Activated T-cell treated with anti-CD3 and anti-CD28 coated beads, Interleukin-2, amount 50 U/mL, for 4 hours (primary cell): Measurements from ENCODE around the gene E2F2. TPM values are rescaled to one million over a fixed set of nuclear protein-coding genes. Genes with fewer than 3 reads are reported as not detected.
A peak's percentile ranks its signal among the peaks of the same experiment; 100 is the strongest.

Source experiments
- ATAC-seq, 2 donors: fragments of 200-7000 bp; cut with Tn5 transposase; one replicate each; pipeline ENCODE4 v1.10.0; 2021
- DNase-seq: peaks from one replicate; pipeline ENCODE4 v3.0.0-alpha.2; 2020
- H3K27me3 Mint-ChIP-seq: one replicate; pipeline ENCODE4 v1.8.0; 2021; ENCODE audit warnings: low read depth, mixed read lengths
- H3K36me3 Mint-ChIP-seq: one replicate; pipeline ENCODE4 v1.8.0; 2022; ENCODE audit warnings: mixed read lengths; ENCODE audit not compliant: insufficient read depth
- H3K4me1 Mint-ChIP-seq: one replicate; pipeline ENCODE4 v1.8.0; 2021; ENCODE audit warnings: low read depth, mixed read lengths
- H3K4me3 Mint-ChIP-seq: one replicate; pipeline ENCODE4 v1.8.0; 2021; ENCODE audit warnings: mild to moderate bottlenecking, moderate library complexity, mixed read lengths
- H3K9me3 Mint-ChIP-seq: one replicate; pipeline ENCODE4 v1.8.0; 2021; ENCODE audit warnings: mixed read lengths
- total RNA-seq, 3 donors: library from RNA; stranded (reverse); gene quantifications; one replicate each; pipeline ENCODE4 v1.2.1, GENCODE V29; 2021

E2F2 gene
- total RNA-seq, 3 donors from 2014 or later, result 5.5 to 9.3 (median 7.2) TPM

- H3K36me3 Mint-ChIP-seq, result no peaks in the 10 kb centered on the region
- peaks cover 72% of the 10 kb centered on the region for H3K4me1 Mint-ChIP-seq
- H3K4me3 Mint-ChIP-seq, result peak overlapping the region; percentile 89
- H3K27me3 Mint-ChIP-seq, result no peaks in the 10 kb centered on the region
- no peak for DNase-seq
- ATAC-seq, result no peak
- H3K9me3 Mint-ChIP-seq, result no peaks in the 10 kb centered on the region
Observed at GRCh38 chr1:23557471-23558124, 26.6 kb upstream of the E2F2 start.

DNA sequence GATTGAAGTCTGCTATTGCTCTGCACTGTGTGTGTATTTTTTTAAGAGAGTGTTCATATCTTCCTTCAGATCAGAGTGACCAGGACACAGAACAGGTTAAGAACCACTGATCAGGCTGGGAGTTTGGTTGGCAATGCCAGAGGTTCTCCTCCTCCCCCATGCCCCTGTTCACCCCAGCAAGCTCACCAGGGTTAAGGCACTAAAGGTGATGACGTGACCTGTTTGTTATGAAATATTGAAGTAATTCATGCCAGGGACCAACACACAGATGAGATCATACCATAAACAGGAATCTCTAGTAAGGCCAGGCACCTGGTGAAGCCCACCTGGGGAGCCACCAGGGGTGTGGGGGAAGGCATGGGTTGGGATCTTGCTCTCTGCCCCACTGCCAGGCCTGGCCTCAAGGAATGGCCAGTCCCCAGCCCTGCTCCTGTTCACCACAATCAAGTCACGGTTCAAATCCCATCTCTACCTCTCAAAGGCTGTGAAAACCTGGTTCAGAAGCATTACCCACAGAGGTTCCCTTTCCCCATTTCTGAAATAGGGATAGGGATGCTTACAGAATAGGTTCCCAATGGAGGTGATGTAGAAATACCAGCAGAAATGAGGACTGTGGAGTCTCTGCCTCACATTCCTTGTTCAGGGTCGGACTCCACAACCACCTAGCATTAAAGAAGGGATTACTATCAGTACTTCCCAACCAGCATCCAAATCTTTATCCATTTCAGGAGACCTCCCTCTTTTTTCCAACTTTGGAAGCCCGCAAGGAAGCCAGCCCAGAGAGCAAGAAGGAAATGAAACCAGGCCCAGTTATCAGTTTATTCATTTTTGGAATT, 25.8 kb upstream of the E2F2 start:
- peak overlapping the region; percentile 89 for H3K4me3 Mint-ChIP-seq
- ATAC-seq, result no peak
- no peaks in the 10 kb centered on the region for H3K9me3 Mint-ChIP-seq

GRCh38 chr1:23555986-23556634, 25.1 kb upstream of the E2F2 start:
- ATAC-seq, result no peak
- DNase-seq, result no peak
- peaks cover 62% of the 10 kb centered on the region for H3K4me1 Mint-ChIP-seq
- no peaks in the 10 kb centered on the region for H3K9me3 Mint-ChIP-seq
- H3K27me3 Mint-ChIP-seq, result no peaks in the 10 kb centered on the region
- H3K36me3 Mint-ChIP-seq, result no peaks in the 10 kb centered on the region
- peak overlapping the region; percentile 89 for H3K4me3 Mint-ChIP-seq

More for the DNA sequence above, 25.8 kb upstream of the E2F2 start:
- Mint-ChIP-seq H3K36me3 (no peaks in the 10 kb centered on the region), H3K4me1 (peaks cover 66% of the 10 kb centered on the region), H3K27me3 (no peaks in the 10 kb centered on the region)
- no peak for DNase-seq

DNA sequence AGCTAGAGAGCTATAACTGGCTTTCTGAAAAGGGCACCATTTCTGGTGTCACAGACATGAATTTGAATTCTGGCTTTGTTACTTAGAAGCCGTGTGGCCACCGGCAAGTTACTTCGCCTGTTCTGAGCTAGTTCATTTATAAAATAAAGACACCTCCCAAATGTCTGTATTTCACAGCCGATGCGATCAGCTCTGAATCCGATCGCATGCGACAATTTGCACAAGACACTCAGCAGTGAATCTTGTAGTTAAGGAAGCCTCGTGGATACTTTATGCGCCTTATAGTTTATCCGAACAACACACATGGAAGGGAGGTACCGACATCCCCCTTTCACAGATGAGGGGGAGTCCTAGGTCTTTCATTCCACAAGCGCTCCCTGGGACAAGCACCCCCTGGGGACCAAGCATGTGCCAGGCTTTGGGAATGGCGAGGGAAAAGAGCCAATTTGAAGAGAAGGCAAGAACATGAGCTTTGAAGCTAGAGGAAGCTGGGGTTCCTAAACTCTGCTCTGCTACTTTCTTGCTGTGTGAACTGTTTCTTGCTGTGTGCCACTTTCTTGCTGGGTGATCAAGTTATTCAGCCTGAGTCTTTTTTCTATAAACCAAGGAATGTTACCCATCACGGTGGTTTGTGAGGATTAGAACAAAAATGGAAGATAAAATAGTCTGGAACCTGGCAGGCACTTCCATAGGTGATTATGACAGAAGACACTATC, 24.4 kb upstream of the E2F2 start:
- DNase-seq, result no peak
- Mint-ChIP-seq H3K4me1 (peaks cover 60% of the 10 kb centered on the region), H3K27me3 (no peaks in the 10 kb centered on the region), H3K36me3 (no peaks in the 10 kb centered on the region), H3K4me3 (peak overlapping the region; percentile 79), H3K9me3 (no peaks in the 10 kb centered on the region)
- no peak for ATAC-seq

GRCh38 chr1:23554481-23555269, 23.6 kb upstream of the E2F2 start:
- H3K36me3 Mint-ChIP-seq, result no peaks in the 10 kb centered on the region
- H3K4me3 Mint-ChIP-seq, result peak overlapping the region; percentile 81
- peaks cover 53% of the 10 kb centered on the region for H3K4me1 Mint-ChIP-seq
- DNase-seq (peak; percentile 79), ATAC-seq (peak; percentile 82 to 83)
- H3K27me3 Mint-ChIP-seq, result no peaks in the 10 kb centered on the region
- H3K9me3 Mint-ChIP-seq, result no peaks in the 10 kb centered on the region

- no peaks in the 10 kb centered on the region for H3K9me3 Mint-ChIP-seq
- H3K4me1 Mint-ChIP-seq, result peaks cover 48% of the 10 kb centered on the region
- DNase-seq, result no peak
Observed at GRCh38 chr1:23554127-23554480, 23.1 kb upstream of the E2F2 start.

GRCh38 chr1:23553231-23554126, 22.4 kb upstream of the E2F2 start:
- ATAC-seq (no peak), DNase-seq (no peak)
- H3K27me3 Mint-ChIP-seq, result no peaks in the 10 kb centered on the region
- H3K36me3 Mint-ChIP-seq, result no peaks in the 10 kb centered on the region
- no peaks in the 10 kb centered on the region for H3K9me3 Mint-ChIP-seq
- H3K4me3 Mint-ChIP-seq, result peak overlapping the region; percentile 81
- peaks cover 43% of the 10 kb centered on the region for H3K4me1 Mint-ChIP-seq

More at GRCh38 chr1:23554127-23554480, 23.1 kb upstream of the E2F2 start:
- no peak for ATAC-seq
- H3K27me3 Mint-ChIP-seq, result no peaks in the 10 kb centered on the region
- H3K4me3 Mint-ChIP-seq, result peak overlapping the region; percentile 81
- H3K36me3 Mint-ChIP-seq, result no peaks in the 10 kb centered on the region

GRCh38 chr1:23551849-23552248, 20.8 kb upstream of the E2F2 start:
- ATAC-seq (no peak), DNase-seq (no peak)
- H3K4me3 Mint-ChIP-seq, result no peak overlapping the region
- H3K4me1 Mint-ChIP-seq, result peaks cover 29% of the 10 kb centered on the region
- no peaks in the 10 kb centered on the region for H3K27me3 Mint-ChIP-seq
- H3K9me3 Mint-ChIP-seq, result no peaks in the 10 kb centered on the region
- H3K36me3 Mint-ChIP-seq, result no peaks in the 10 kb centered on the region

DNA sequence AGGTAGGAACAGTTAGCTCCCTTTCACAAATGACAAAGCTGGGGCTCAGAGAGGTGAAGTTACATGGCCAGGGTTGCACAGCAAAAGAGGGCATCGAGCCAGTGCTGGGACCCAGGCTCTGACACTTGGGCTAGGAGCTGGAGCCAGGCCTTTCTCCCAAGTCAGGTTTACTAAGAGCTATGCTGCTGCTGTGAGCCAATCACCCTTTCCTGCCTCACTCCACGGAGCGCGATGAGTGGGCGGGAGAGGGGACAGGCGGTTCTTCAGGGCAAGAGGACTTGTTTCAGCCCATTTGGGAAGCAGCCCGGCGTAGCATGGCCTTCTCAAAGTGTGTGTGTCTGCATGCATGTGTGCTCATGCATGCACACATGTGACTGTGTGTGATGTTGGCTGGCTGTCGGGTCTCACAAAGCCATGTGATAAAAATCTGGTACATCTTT, 17.7 kb upstream of the E2F2 start:
- no peak for ATAC-seq
- DNase-seq, result no peak
- Mint-ChIP-seq H3K36me3 (no peaks in the 10 kb centered on the region), H3K4me3 (no peak overlapping the region), H3K27me3 (no peaks in the 10 kb centered on the region), H3K9me3 (no peaks in the 10 kb centered on the region), H3K4me1 (peaks cover 6% of the 10 kb centered on the region)

- H3K4me3 Mint-ChIP-seq, result no peak overlapping the region
- H3K9me3 Mint-ChIP-seq, result no peaks in the 10 kb centered on the region
- no peak for DNase-seq
- no peaks in the 10 kb centered on the region for H3K27me3 Mint-ChIP-seq
- ATAC-seq, result no peak
- no peaks in the 10 kb centered on the region for H3K36me3 Mint-ChIP-seq
- H3K4me1 Mint-ChIP-seq, result peaks cover 4% of the 10 kb centered on the region
Observed at GRCh38 chr1:23546897-23547584, 16.0 kb upstream of the E2F2 start.

- H3K9me3 Mint-ChIP-seq, result no peaks in the 10 kb centered on the region
- no peaks in the 10 kb centered on the region for H3K36me3 Mint-ChIP-seq
- no peaks in the 10 kb centered on the region for H3K27me3 Mint-ChIP-seq
- peaks cover 4% of the 10 kb centered on the region for H3K4me1 Mint-ChIP-seq
- DNase-seq (no peak), ATAC-seq (no peak)
- H3K4me3 Mint-ChIP-seq, result no peak overlapping the region
Observed at GRCh38 chr1:23545851-23546250, 14.8 kb upstream of the E2F2 start.
